DMS153 treated with DMSO at 0.1 percent for 48 hours (cell line): ENCODE data around the gene BAZ2B.

Experiments used
- DNase-seq: peaks from one replicate; lab custom pipeline; 2025; ENCODE audit not compliant: unreplicated experiment; lab: John Stamatoyannopoulos, UW

Gene BAZ2B

DNA sequence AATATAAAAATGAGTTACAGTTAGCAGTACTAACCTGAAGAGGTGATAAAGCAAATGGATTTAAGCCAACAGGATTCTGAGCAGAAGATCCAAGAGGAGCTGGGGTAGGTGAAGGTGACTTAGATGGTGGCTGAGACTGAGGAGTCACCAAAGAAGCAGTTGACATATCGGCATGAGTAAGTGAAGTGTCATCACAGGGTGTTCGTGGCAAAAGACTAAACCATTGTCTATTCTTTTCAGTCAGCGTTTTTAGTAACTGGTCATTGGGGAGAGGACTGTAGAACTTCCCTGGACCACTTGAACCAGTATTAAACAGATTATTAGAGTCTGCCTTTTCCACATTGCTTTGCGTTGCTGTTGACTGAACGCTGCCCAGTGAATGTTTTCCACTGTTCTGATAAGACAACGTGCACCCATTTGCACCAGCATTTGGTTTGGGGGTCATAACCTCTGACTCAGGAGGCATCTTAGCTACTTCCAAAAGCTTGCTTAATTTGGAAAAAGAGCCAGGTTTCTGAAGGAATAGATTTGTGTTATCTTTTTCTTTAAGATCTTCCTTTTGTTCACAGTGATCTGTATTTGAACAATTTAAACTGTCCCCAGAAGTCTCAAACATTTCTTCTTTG is 266.6 kb downstream of the BAZ2B start:
- DNase-seq, result no peak

DNA sequence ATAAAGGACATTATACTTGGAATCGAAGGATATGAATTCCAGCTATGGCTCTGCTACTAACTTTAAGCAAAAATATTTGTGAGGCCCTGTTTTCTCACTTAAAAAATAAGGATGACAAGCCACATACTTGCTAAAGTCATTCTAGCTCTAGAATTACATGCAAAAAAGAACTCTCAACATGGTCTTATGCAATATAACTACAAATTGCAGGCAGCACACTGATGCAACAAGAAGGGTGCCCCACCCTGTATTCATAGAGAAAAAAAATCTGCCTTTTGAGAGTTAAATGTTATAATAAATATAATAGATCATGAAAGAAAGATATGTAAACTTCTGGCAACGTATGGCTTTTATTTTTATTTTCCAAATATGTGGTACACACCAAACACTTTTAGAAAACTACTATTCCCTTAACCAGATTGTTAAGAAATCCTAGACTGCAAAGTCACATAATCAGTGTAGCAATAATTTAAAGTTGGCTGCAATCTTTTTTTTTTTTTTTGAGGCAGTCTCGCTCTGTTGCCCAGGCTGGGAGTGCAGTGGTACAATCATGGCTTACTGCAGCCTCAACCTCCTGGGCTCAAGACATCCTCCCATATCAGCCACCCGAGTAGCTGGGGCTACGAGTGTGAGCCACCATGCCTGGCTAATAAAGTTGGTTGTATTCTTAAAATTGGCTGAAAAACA is 289.6 kb downstream of the BAZ2B start:
- no peak for DNase-seq

DNA sequence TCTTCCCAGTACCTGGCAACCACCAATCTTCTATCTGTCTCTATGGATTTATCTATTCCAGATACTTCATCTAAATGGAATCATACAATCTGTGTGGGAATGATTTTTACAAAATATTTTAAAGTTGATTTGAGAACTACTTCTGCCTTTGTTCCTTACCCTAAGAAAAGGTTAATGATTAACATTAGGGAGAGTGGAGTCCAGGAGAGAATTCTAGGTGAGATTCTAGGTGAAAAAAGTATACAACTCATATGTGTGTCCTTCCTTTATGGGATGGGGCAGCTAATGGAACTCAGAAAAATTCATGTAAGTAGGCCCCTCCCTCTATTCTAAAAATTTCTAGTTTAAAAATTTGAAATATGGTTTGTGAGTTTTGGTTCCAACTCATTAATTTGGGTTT is 293.9 kb downstream of the BAZ2B start:
- DNase-seq, result no peak

DNA sequence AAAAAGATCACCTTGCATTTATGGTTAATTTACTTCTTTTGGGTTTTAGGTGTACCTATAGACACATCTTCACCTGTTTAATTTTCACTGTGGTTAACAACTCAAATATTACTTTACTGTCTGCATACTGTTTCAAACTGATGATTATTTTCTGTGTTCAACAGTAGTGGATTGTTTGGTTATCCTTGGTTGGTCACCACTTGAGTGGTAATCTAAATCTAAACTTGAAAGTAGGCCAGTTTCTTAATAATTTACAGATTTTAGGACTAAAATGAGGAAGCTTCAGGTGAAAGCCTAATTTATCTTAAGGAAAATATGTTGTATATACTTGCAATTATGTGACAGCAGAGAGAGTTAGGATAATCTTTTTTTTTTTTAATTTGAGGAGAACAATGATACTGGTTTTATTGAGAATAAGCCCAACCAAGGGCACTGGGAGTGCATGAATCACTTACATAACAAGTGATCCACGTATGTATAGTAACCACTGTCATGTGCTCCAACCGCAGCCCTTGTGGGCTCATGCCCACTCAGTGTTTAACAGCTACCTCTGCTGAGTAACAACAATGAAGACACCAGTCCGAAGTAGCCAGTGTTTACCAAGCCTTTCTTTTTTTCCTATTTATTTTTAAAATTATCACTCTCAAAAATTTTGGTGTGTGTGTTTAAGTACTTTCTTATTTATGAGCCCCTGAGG is 298.8 kb downstream of the BAZ2B start:
- DNase-seq, result no peak

DNA sequence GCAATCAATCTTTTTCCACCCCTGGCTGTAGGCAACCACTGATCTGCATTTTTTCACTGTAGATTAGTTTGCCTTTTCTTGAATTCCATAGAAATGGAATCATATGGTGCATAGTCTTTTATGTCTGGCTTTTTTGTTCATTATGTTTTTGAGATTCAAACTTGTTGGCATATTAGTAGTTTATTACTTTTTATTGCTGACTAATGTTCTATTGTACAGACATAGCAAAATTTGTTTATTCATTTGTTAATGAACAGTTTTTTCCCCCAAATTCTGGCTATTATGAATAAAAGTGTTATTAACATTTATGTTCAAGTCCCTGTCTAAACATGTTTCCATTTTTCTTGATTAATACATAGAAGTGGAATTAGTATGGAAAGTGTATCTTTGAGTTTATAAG is 308.4 kb downstream of the BAZ2B start:
- no peak for DNase-seq

DNA sequence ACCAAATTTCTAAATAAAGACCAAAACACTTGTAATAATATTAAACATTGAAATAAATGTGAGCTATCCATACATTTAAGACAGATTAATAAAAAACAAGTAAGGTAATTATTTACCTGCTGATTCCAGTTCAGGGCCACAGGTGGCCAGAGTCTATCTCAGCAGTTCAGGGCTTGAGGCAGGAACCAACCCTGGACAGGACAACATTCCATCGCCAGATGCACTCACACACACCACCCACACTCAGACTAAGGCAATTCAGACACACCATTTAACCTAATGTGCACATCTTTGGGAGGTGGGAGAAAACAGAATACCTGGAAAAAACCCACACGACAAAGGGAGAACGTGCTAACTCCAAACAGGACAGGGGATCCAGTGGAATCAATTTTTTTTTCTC is 315.8 kb downstream of the BAZ2B start:
- DNase-seq, result no peak

DNA sequence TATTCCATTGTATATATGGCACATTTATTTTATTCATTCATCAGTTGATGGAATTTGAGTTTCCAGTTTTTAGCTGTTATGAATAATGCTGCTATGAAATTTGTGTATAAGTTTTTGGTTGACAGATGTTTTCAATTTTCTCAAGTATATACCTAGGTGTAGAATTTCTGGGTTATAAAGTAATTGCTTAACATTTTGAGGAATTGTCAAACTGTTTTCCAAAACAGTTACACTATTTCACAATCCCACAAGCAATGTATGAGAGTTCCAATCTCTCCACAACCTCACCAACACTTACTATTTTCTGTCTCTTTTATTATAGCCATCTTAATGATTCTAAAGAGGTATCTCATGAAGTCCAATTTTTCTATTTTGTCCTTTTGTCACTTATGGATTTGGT is 317.4 kb downstream of the BAZ2B start:
- no peak for DNase-seq

DNA sequence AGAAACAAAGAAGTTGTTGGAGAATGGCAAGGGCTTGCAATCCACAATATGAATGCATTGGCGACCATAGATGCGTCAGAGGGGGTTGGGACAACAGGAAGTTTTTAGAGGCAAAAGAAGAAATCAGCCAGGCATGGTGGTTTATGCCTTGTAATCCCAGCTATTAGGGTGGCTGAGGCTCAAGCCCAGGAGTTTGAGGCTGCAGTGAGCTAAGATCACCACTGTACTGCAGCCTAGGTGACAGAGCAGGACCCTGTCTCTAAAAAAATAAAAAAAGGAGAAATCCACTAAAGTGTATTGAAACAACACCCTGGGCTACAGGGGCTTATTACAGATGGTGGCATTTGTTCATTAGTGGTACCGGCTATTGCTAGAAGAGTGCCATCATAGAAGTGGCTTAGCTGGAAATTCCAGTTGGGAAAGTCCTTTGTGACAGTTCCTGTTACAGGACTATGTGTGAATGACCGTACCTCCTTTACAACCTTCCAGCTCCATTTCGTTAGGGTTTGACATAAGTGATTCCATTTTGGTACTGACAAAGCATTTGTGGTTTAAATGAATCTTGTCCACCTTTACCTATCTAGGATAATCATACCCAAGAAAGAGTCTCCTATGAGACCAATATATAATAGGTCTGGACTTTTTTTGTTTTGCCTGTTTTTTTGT is 319.2 kb downstream of the BAZ2B start:
- no peak for DNase-seq

DNA sequence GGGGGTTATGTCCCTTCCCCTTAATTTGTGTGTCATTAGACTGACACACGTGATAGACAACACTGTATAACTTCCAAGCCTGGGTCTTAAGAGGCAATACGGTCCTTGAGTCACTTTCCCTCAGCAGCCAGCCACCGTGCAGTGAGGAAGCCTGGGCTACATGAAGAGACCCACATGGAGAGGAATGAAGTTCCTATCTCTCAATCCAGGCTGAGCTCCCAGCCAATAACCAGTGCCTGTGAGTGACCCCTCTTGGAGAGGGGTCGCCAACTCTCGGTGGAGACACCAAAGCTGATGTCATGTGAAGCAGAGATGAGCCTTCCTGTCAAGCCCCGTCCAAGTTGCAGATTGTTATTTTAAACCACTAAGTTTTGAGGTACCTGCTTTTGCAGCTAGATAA is 324.2 kb downstream of the BAZ2B start:
- no peak for DNase-seq

DNA sequence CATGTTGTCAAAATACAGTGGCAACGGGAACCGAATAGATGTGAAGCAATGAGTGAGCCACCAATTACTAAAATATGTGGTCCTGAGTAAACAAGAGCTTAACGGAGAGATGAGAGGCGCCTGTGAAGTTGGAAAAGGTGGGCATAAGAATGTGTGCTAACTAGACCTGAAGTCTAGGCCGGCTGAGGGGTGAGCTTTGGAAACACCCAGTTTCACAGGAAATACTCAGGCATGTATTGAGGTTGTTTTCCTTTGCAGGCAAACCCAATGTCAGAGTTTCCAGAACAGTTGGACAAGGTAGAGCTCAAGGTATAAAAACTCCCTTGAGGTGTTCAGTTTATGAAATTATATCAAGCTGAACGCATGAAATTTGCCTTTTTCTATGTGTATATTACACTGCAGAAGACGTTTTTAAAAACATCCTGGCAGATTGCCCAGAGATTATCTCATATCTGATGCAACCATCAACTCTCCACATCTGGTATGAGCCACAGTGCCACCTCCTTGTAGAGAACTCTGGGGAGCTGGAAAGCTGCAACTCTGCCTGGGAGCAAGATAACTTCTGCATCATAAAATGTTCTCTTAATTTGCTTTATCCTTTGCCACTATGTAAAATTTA is 325.9 kb downstream of the BAZ2B start:
- DNase-seq, result peak; percentile 14

DNA sequence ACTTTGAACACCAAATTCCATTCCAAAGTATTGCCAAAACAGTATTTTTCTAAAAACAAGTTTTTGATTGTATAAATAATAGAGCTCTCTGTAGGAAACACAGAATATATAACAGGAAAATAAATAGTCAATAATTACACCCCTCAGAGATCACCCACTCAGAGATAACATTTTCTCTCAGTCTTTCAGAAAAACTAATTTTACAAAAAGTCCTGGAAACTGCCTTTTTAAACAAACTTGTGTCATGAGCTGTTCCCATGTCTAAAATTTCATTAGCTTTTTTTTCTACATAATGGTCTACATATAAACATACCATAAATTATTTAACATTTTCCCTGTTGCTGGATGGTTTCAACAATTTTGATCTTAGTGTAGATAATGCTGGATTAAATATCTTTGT is 328.6 kb downstream of the BAZ2B start:
- DNase-seq, result no peak

DNA sequence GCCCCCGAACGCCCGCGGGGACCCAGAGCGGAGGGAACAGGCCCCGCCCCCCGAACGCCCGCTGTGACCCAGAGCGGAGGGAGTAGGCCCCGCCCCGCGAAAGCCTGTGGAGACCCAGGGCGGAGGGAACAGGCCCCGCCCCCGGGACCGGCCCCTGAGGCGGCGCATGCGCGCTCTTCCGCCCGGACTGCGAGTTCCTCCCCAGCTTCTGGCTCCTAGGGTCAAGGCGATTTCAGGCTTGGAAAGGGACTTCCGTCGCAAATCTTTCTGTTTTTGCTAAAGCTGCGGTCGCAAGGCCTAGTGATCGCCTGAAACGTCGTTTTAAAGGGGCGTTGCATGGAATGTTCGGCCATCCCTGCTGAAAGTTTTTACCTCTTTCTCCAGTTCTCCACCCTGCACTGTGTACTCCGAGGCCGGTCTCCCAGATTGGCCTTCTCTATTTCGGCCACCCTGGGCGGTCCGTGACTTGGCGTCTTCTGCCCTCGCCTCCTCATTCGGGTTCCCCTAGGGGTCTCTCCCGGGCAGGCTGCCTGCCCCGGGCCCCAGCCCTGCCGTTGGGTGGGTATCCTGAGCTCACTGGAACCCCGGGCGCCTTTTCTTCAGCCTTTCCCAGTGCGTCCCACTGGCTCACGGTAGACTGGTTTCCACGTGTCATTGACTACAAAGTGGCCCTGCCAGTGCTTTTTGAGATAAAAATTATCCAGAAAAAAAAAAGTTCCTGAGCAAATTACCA is 329.5 kb downstream of the BAZ2B start:
- DNase-seq, result peak; percentile 98

DNA sequence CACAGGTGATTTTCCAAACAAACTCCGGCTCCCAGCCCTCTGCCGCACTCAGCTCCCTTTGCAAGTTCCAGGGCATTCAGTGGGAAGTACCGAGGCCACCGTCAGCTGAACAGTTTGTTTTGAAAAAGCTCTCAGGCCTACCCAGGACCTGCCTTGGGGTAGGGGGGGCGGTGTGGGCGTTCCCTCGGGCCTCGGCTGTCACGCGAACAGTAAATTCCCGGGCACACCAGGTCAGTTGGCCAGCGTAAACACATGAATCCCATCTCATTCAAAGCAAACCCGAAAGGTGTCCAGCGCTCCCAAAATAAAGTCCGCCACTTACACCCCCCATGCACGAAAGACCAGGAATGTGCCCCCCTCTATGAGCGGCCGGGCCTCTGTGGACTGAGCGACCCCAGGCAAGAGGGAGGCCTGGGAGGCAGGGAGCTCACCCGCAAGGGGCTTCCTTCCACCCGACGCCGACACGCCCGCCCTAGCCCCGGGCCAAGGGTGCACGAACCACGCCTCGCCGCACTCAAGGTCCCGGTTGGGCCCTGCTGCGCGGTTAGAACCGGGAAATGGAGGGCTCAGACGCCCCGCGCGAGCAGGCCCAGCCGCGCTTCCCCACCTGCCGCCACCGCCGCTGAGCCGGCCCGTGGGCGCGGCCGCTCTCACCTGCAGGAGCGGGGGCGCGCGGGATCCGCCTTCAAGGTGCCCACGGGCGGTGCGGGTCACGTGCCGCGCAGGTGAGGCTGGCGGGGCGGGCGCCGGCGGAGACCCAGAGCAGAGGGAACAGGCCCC is 330.2 kb downstream of the BAZ2B start, which contains the start of gene WDSUB1:
Gene WDSUB1, minus strand, starts transcription at position 775 of the 780 bp plus-strand sequence. CDS start 3,634 bp downstream, outside the sequence.
- DNase-seq, result peak; percentile 33

DNA sequence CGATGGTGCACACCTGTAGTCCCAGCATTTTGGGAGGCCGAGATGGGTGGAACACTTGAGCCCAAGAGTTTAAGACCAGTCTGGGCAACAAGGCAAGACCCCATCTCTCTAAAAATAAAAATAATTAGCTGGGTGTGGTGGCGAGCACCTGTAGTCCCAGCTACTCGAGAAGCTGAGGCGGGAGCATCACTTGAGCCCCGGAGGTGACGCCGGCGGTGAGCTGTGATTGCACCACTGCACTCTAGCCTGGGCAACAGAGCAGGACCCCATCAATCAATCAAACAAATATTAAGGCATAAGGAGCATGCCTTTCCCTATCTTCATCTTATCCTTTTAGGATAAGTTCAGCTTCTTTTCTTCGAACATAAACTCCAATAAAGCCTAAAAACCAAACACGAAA is 330.9 kb downstream of the BAZ2B start:
- DNase-seq, result no peak

DNA sequence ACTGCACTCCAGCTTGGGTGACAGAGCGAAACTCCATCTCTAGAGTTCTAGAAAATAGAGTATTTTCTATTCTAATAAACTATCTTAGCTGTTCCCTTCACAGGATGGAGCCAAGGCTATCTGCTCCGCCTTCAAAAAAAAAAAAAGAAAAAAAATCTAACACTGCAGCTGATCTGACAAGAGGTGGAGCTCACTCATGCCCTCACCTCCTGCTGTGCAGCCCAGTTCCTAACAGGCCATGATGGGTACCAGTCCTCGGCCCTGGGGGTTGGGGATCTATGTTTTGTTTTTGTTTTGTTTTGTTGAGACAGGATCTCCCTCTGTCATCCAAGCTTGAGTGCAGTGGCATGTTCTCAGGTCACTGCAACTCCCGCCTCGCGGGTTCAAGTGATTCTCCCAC is 332.8 kb downstream of the BAZ2B start:
- DNase-seq, result no peak

DNA sequence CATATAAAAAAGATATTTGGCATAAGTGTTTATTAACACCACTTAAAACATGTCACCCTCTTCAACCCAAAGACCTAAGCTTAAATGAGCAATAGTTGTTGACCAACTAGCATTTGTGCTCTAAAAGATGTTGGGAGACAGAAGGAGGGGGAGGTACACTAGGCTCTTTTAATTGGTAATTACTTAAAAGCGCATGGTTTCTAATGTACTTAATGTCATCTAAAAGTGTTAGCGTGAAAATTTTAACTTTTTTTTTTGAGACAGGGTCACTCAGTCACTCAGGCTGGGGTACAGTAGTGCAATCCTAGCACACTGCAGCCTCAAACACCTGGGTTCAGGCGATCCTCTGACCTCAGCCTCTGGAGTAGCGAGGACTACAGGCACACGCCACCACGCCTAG is 335.3 kb downstream of the BAZ2B start:
- DNase-seq, result no peak

DNA sequence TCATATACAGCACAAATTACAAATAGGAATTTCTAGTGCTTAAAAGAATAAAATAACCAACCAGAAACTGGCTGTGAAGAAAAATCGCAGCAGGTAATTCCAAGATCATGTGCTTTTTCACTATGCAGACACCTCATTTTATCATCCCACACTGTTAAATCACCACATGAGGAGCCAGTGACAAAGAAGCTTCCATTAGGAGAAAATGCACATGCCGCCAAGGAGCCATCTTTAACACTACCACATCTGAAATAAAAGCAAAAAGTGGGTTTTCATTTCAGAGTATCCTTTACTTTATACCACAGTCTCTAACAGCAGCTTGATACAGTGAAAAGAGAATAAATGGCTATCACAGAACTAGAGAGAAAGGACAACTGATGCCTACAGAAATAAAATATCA is 336.6 kb downstream of the BAZ2B start:
- DNase-seq, result no peak

DNA sequence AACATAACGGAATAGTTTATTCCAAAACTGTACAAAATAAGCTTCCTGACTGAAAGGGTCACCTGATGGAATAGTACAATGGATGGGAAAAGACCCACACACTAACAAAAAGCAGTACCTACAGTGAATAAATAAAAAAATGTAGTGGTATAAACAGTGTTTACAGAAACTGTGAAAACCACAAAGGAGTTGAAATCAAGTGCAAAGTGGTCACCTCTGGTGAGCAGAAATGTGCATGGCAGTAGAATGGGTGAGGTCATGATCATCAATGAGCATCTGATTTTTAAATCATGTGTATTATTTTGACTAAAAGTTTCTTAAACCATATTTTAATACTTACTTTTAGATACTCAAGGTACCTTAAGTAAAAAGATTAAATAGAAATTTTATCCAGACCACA is 341.2 kb downstream of the BAZ2B start:
- no peak for DNase-seq

DNA sequence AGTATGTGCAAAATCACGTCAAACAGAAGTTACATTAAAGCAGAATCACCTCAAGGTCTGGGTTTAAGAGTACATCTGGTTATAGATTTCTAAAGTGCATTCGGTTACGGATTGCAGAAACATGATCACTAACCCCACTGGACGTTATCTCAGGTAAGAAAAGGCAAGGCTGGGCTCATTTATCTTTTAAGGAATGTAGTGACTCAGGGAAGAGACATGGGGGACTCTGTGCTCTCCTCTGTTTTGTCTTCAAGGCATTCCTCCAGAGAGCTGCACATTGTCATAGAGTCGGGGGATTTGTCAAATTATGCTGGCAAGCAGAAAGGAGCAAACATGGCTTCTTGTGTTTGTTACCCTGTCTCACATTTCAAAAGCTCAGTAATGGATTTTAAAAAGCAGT is 344.2 kb downstream of the BAZ2B start:
- DNase-seq, result no peak
